ENCODE measurements around the gene NSD2. TPM values are rescaled to one million over a fixed set of nuclear protein-coding genes. Genes with fewer than 3 reads are reported as not detected.

NSD2 gene
- total RNA-seq, 1 experiment from 2014 or later: 109 TPM

GRCh38 chr4:1846580-1846979, 24.6 kb upstream of the NSD2 start:
- ChIA-PET CTCF (interaction anchor here (0.5 to 3.2 kb wide), 5 partner anchors 37 to 100 kb away, joined by 3 to 13 read pairs (median 4); no protein-coding TSS in a partner anchor), POLR2A (interaction anchor here (0.6 to 0.8 kb wide), 4 partner anchors 9 to 395 kb away, joined by 3 to 6 read pairs (median 3); no protein-coding TSS in a partner anchor)
- Mint-ChIP-seq H3K4me1 (ENCODE audit: insufficient read depth, unreplicated experiment) (peaks cover under 1% of the 10 kb centered on the region), H3K27ac (ENCODE audit: low read depth, unreplicated experiment) (no peak overlapping the region), H3K36me3 (ENCODE audit: insufficient read depth, unreplicated experiment) (peaks cover 76% of the 10 kb centered on the region), H3K4me3 (ENCODE audit: unreplicated experiment) (no peak overlapping the region), H3K9me3 (ENCODE audit: unreplicated experiment) (no peaks in the 10 kb centered on the region), H3K27me3 (ENCODE audit: insufficient read depth, unreplicated experiment) (no peaks in the 10 kb centered on the region)
- DNase-seq (ENCODE audit: unreplicated experiment): no peak
- TF ChIP-seq CTCF (IDR thresholded peaks at IDR 0.05; ENCODE audit: unreplicated experiment): no peak
- TSS peak; percentile 16 for BruUV-seq (replicated peaks)
- intact Hi-C loops (cut with micrococcal nuclease): no loop called here

- H3K27me3 Mint-ChIP-seq (ENCODE audit: insufficient read depth, unreplicated experiment): no peaks in the 10 kb centered on the region
- CTCF ChIA-PET: no interaction called here
- POLR2A ChIA-PET: no interaction called here
- peaks cover 56% of the 10 kb centered on the region for H3K36me3 Mint-ChIP-seq (ENCODE audit: insufficient read depth, unreplicated experiment)
- no TSS peak for BruUV-seq (replicated peaks)
- no peak for DNase-seq (ENCODE audit: unreplicated experiment)
- no peak overlapping the region for H3K27ac Mint-ChIP-seq (ENCODE audit: low read depth, unreplicated experiment)
- H3K9me3 Mint-ChIP-seq (ENCODE audit: unreplicated experiment): no peaks in the 10 kb centered on the region
- intact Hi-C loops (cut with micrococcal nuclease): no loop called here
- no peak for TF ChIP-seq CTCF (IDR thresholded peaks at IDR 0.05; ENCODE audit: unreplicated experiment)
- no peak overlapping the region for H3K4me3 Mint-ChIP-seq (ENCODE audit: unreplicated experiment)
- H3K4me1 Mint-ChIP-seq (ENCODE audit: insufficient read depth, unreplicated experiment): peaks cover 26% of the 10 kb centered on the region
Observed at GRCh38 chr4:1850276-1850675, 20.9 kb upstream of the NSD2 start.

GRCh38 chr4:1851160-1851559, 20.0 kb upstream of the NSD2 start:
- intact Hi-C loops (cut with micrococcal nuclease): no loop called here
- peak overlapping the region; percentile 72 for H3K27ac Mint-ChIP-seq (ENCODE audit: low read depth, unreplicated experiment)
- peaks cover 48% of the 10 kb centered on the region for H3K36me3 Mint-ChIP-seq (ENCODE audit: insufficient read depth, unreplicated experiment)
- no peaks in the 10 kb centered on the region for H3K9me3 Mint-ChIP-seq (ENCODE audit: unreplicated experiment)
- DNase-seq (ENCODE audit: unreplicated experiment): no peak
- CTCF ChIA-PET: interaction anchor here (1.3 to 1.4 kb wide), 2 partner anchors 49 to 60 kb away, joined by 4 to 8 read pairs; no protein-coding TSS in a partner anchor
- no peak for TF ChIP-seq CTCF (IDR thresholded peaks at IDR 0.05; ENCODE audit: unreplicated experiment)
- H3K4me3 Mint-ChIP-seq (ENCODE audit: unreplicated experiment): no peak overlapping the region
- BruUV-seq (replicated peaks): no TSS peak
- H3K27me3 Mint-ChIP-seq (ENCODE audit: insufficient read depth, unreplicated experiment): no peaks in the 10 kb centered on the region
- POLR2A ChIA-PET: no interaction called here
- H3K4me1 Mint-ChIP-seq (ENCODE audit: insufficient read depth, unreplicated experiment): peaks cover 26% of the 10 kb centered on the region

GRCh38 chr4:1851575-1852410, 19.4 kb upstream of the NSD2 start:
- Mint-ChIP-seq H3K9me3 (ENCODE audit: unreplicated experiment) (no peaks in the 10 kb centered on the region), H3K4me3 (ENCODE audit: unreplicated experiment) (no peak overlapping the region), H3K36me3 (ENCODE audit: insufficient read depth, unreplicated experiment) (peaks cover 42% of the 10 kb centered on the region), H3K27ac (ENCODE audit: low read depth, unreplicated experiment) (peak overlapping the region; percentile 72), H3K4me1 (ENCODE audit: insufficient read depth, unreplicated experiment) (peaks cover 26% of the 10 kb centered on the region), H3K27me3 (ENCODE audit: insufficient read depth, unreplicated experiment) (no peaks in the 10 kb centered on the region)
- DNase-seq (ENCODE audit: unreplicated experiment): no peak
- ChIA-PET POLR2A (interaction anchor here (0.6 kb wide), 1 partner anchor 58 kb away, joined by 3 read pairs; no protein-coding TSS in a partner anchor), CTCF (interaction anchor here (1.3 to 1.4 kb wide), 3 partner anchors 48 to 103 kb away, joined by 3 to 8 read pairs (median 4); no protein-coding TSS in a partner anchor)
- intact Hi-C loops (cut with micrococcal nuclease): no loop called here
- no TSS peak for BruUV-seq (replicated peaks)
- TF ChIP-seq CTCF (IDR thresholded peaks at IDR 0.05; ENCODE audit: unreplicated experiment): no peak
